Measurements from ENCODE around the gene DDOST. TPM values are rescaled to one million over a fixed set of nuclear protein-coding genes. Genes with fewer than 3 reads are reported as not detected.

Gene DDOST
- total RNA-seq, 4 donors from 2014 or later, result 182 to 299 (median 238) TPM

GRCh38 chr1:20702416-20702815, 41.2 kb upstream of the DDOST start:
- WGBS, 2 donors, result 86 to 94% methylated on average over 1 of the region's 1 CpG
- DNase-seq, result no peak
- Histone ChIP-seq H3K9me3 (no peaks in the 10 kb centered on the region), H3K27ac (no peak overlapping the region), H3K36me3 (no peaks in the 10 kb centered on the region), H3K27me3 (no peaks in the 10 kb centered on the region), H3K4me3 (replicated peaks in 1 of 3) (no peak overlapping the region), H3K4me1 (peaks cover 0 to 2% of the 10 kb centered on the region in 2 donors)
- intact Hi-C loops (cut with DNase I), result no loop called here
- TF ChIP-seq POLR2A (IDR thresholded peaks at IDR 0.05), result no peak
- TF ChIP-seq CTCF (IDR thresholded peaks at IDR 0.05), result no peak

- Histone ChIP-seq H3K9me3 (no peaks in the 10 kb centered on the region), H3K36me3 (no peaks in the 10 kb centered on the region), H3K4me3 (replicated peaks in 1 of 3) (no peak overlapping the region), H3K27me3 (no peaks in the 10 kb centered on the region), H3K4me1 (peaks cover 0 to 7% of the 10 kb centered on the region in 2 donors), H3K27ac (no peak overlapping the region)
- no peak for TF ChIP-seq CTCF (IDR thresholded peaks at IDR 0.05)
- no peak for TF ChIP-seq POLR2A (IDR thresholded peaks at IDR 0.05)
- 90 to 92% methylated on average over 5 of the region's 5 CpGs for WGBS, 2 donors
- intact Hi-C loops (cut with DNase I), result no loop called here
- no peak for DNase-seq
These were observed 40.7 kb upstream of the DDOST start for GRCh38 chr1:20701847-20702246.

GRCh38 chr1:20701446-20701845, 40.3 kb upstream of the DDOST start:
- no peak for DNase-seq
- Histone ChIP-seq H3K9me3 (no peaks in the 10 kb centered on the region), H3K27me3 (no peaks in the 10 kb centered on the region), H3K4me1 (peaks cover 0 to 8% of the 10 kb centered on the region in 2 donors), H3K27ac (no peak overlapping the region), H3K36me3 (no peaks in the 10 kb centered on the region), H3K4me3 (replicated peaks in 1 of 3) (no peak overlapping the region)
- intact Hi-C loops (cut with DNase I), result no loop called here
- no peak for TF ChIP-seq POLR2A (IDR thresholded peaks at IDR 0.05)
- WGBS, 2 donors, result 86 to 87% methylated on average over 9 of the region's 9 CpGs

GRCh38 chr1:20700636-20701215, 39.6 kb upstream of the DDOST start:
- Histone ChIP-seq H3K4me3 (replicated peaks in 1 of 3) (no peak overlapping the region), H3K9me3 (no peaks in the 10 kb centered on the region), H3K27me3 (no peaks in the 10 kb centered on the region), H3K36me3 (no peaks in the 10 kb centered on the region), H3K4me1 (peaks cover 0 to 8% of the 10 kb centered on the region in 2 donors), H3K27ac (no peak overlapping the region)
- TF ChIP-seq POLR2A (IDR thresholded peaks at IDR 0.05), result no peak
- DNase-seq, result no peak
- WGBS, 2 donors, result 88 to 90% methylated on average over 16 to 17 of the region's 17 CpGs
- intact Hi-C loops (cut with DNase I), result no loop called here

GRCh38 chr1:20699558-20699957, 38.4 kb upstream of the DDOST start:
- DNase-seq, result no peak
- intact Hi-C loops (cut with DNase I), result loop anchor here (5.0 kb wide), 1 partner anchor 173 kb away; no protein-coding TSS in a partner anchor

More at GRCh38 chr1:20699558-20699957, 38.4 kb upstream of the DDOST start:
- H3K27ac ChIP-seq, result no peak overlapping the region
- no peaks in the 10 kb centered on the region for H3K9me3 ChIP-seq
- H3K4me1 ChIP-seq, result peaks cover 0 to 8% of the 10 kb centered on the region in 2 donors
- no peak overlapping the region for H3K4me3 ChIP-seq (replicated peaks in 1 of 3)
- H3K36me3 ChIP-seq, result no peaks in the 10 kb centered on the region
- no peaks in the 10 kb centered on the region for H3K27me3 ChIP-seq
- 84 to 89% methylated on average over 9 of the region's 9 CpGs for WGBS, 2 donors
- TF ChIP-seq CTCF (IDR thresholded peaks at IDR 0.05), result no peak
- no peak for TF ChIP-seq POLR2A (IDR thresholded peaks at IDR 0.05)
